ENCODE measurements around the gene CRAMP1. TPM values are rescaled to one million over a fixed set of nuclear protein-coding genes. Genes with fewer than 3 reads are reported as not detected.

Gene CRAMP1
- total RNA-seq, 8 experiments from 2014 or later: 7.0 to 24.8 (median 11.0) TPM

GRCh38 chr16:1642148-1642547 is 30.0 kb downstream of the CRAMP1 start:
- Histone ChIP-seq H3K27ac (no peak overlapping the region), H3K4me1 (replicated peaks in 1 of 2) (no peaks in the 10 kb centered on the region), H3K4me3 (no peak overlapping the region)
- in situ Hi-C loops (cut with MboI; ENCODE audit: low pct_unique_long_range_greater_than_20kb in 2 of 9, low sequenced_read_pairs in 9 of 9, unreplicated experiment in 9 of 9): no loop called here
- ATAC-seq (replicated peaks in 6 of 8): no peak
- WGBS, 10 experiments: 100% methylated on average over 1 to 2 of the region's 5 CpGs; no CpG with 5 or more reads in 6 of the 10 experiments

GRCh38 chr16:1642753-1643152 is 30.6 kb downstream of the CRAMP1 start:
- 84 to 100% (median 94%) methylated on average over 1 to 10 of the region's 11 CpGs; no CpG with 5 or more reads in 2 of the 10 experiments for WGBS, 10 experiments
- no peak overlapping the region for H3K27ac ChIP-seq
- no peak overlapping the region for H3K4me3 ChIP-seq
- no peak for ATAC-seq (replicated peaks in 6 of 8)
- in situ Hi-C loops (cut with MboI; ENCODE audit: low pct_unique_long_range_greater_than_20kb in 2 of 9, low sequenced_read_pairs in 9 of 9, unreplicated experiment in 9 of 9): no loop called here
- H3K4me1 ChIP-seq (replicated peaks in 1 of 2): no peaks in the 10 kb centered on the region

GRCh38 chr16:1643521-1643920 is 31.4 kb downstream of the CRAMP1 start:
- 80 to 100% (median 100%) methylated on average over 1 to 7 of the region's 12 CpGs; no CpG with 5 or more reads in 5 of the 10 experiments for WGBS, 10 experiments
- no peak for ATAC-seq (replicated peaks in 6 of 8)
- no peak overlapping the region for H3K4me3 ChIP-seq
- no peaks in the 10 kb centered on the region for H3K4me1 ChIP-seq (replicated peaks in 1 of 2)
- no peak overlapping the region for H3K27ac ChIP-seq
- in situ Hi-C loops (cut with MboI; ENCODE audit: low pct_unique_long_range_greater_than_20kb in 2 of 9, low sequenced_read_pairs in 9 of 9, unreplicated experiment in 9 of 9): no loop called here

DNA sequence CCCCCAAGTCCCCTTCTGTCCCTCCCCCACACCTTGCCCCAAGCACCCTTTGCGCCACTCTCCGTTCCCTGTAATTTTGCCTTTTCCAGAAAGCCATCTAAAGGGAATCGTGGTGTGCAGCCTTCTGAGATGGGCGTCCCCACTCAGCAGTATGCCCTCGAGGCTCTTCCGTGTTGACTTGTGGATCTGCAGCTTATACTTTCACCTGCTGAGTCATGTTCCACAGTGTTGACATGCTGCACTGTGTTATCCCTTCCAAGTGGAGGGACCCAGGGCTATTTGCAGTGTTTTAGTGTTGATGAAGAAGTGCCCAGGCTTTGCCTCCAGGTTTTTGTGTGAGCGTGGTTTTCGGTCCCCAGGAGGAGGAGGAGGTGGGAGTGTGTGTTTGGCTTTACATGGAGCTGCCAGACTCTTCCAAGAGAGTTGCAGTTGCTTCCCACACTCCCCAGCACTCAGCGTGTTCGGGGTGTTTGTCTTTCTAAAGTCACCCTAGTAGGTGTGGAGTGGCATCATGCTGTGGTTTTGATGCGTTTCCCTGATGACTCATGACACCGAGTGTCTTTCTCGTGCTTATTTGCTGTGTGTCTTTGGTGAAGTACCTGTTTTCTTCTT is 33.9 kb downstream of the CRAMP1 start:
- Histone ChIP-seq H3K4me3 (no peak overlapping the region), H3K4me1 (replicated peaks in 1 of 2) (no peaks in the 10 kb centered on the region), H3K27ac (no peak overlapping the region)
- 20 to 100% (median 74%) methylated on average over 2 to 8 of the region's 13 CpGs; no CpG with 5 or more reads in 2 of the 10 experiments for WGBS, 10 experiments
- in situ Hi-C loops (cut with MboI; ENCODE audit: low pct_unique_long_range_greater_than_20kb in 2 of 9, low sequenced_read_pairs in 9 of 9, unreplicated experiment in 9 of 9): no loop called here
- peak in 3 of 8 experiments; percentile 68 to 90 (median 68) for ATAC-seq (replicated peaks in 6 of 8)

GRCh38 chr16:1647856-1648255 is 35.7 kb downstream of the CRAMP1 start:
- Histone ChIP-seq H3K27ac (no peak overlapping the region), H3K4me3 (no peak overlapping the region), H3K4me1 (replicated peaks in 1 of 2) (no peaks in the 10 kb centered on the region)
- in situ Hi-C loops (cut with MboI; ENCODE audit: low pct_unique_long_range_greater_than_20kb in 2 of 9, low sequenced_read_pairs in 9 of 9, unreplicated experiment in 9 of 9): no loop called here
- no peak for ATAC-seq (replicated peaks in 6 of 8)
- WGBS, 10 experiments: 80 to 97% (median 95%) methylated on average over 2 to 12 of the region's 13 CpGs; no CpG with 5 or more reads in 1 of the 10 experiments

- in situ Hi-C loops (cut with MboI; ENCODE audit: low pct_unique_long_range_greater_than_20kb in 2 of 9, low sequenced_read_pairs in 9 of 9, unreplicated experiment in 9 of 9): no loop called here
- ATAC-seq (replicated peaks in 6 of 8): no peak
- H3K4me3 ChIP-seq: no peak overlapping the region
- H3K4me1 ChIP-seq (replicated peaks in 1 of 2): no peaks in the 10 kb centered on the region
- no peak overlapping the region for H3K27ac ChIP-seq
- 34 to 100% (median 93%) methylated on average over 1 to 4 of the region's 4 CpGs; no CpG with 5 or more reads in 1 of the 10 experiments for WGBS, 10 experiments
Observed at GRCh38 chr16:1650131-1650530, 38.0 kb downstream of the CRAMP1 start.

GRCh38 chr16:1651094-1651973 is 39.2 kb downstream of the CRAMP1 start:
- in situ Hi-C loops (cut with MboI; ENCODE audit: low pct_unique_long_range_greater_than_20kb in 2 of 9, low sequenced_read_pairs in 9 of 9, unreplicated experiment in 9 of 9): no loop called here
- no peak overlapping the region for H3K27ac ChIP-seq
- ATAC-seq (replicated peaks in 6 of 8): no peak

DNA sequence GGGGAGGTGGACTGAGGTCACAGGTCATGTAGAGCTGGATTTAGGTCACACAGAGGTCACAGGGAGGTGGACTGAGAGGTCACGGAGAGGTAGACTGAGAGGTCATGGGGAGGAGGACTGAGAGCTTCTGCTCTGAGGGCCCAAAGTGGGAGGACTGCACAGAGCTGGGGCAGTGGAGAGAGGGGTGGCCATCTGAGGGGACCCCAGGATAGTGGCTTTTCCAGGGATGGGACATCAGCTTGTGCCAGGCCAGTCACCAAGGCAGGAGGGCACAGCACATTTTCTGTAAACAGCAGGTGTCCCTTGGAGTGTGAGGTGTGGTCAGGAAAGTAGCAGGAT is 39.8 kb downstream of the CRAMP1 start:
- Histone ChIP-seq H3K27ac (no peak overlapping the region), H3K4me1 (replicated peaks in 1 of 2) (no peaks in the 10 kb centered on the region), H3K4me3 (no peak overlapping the region)
- peak in 5 of 8 experiments; percentile 44 to 52 (median 48) for ATAC-seq (replicated peaks in 6 of 8)
- WGBS, 10 experiments: 100% methylated on average over 1 of the region's 1 CpG; no CpG with 5 or more reads in 6 of the 10 experiments
- in situ Hi-C loops (cut with MboI; ENCODE audit: low pct_unique_long_range_greater_than_20kb in 2 of 9, low sequenced_read_pairs in 9 of 9, unreplicated experiment in 9 of 9): no loop called here

More at GRCh38 chr16:1651094-1651973, 39.2 kb downstream of the CRAMP1 start:
- Histone ChIP-seq H3K4me1 (replicated peaks in 1 of 2) (no peaks in the 10 kb centered on the region), H3K4me3 (no peak overlapping the region)
- WGBS, 10 experiments: 81 to 100% (median 100%) methylated on average over 1 to 4 of the region's 12 CpGs; no CpG with 5 or more reads in 3 of the 10 experiments

DNA sequence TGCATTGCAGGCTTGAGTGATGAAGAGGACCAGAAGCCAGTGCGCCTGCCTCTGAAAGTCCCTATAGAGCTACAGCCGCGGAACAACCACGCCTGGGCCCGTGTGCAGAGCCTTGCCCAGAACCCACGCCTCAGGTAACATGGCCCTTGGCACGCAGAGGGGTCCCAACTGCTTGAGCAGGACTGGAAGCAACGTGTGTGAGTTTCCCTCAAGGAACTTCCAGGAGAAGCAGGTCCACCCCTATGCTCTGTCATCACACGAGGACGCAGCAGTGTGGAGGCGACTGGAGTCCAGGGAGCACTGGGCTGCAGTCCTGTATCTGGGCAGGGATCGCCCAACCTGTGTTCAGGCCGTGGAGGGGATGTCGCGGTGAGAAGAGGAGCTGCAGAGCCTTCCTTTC is 40.9 kb downstream of the CRAMP1 start:
- WGBS, 10 experiments: 89 to 100% (median 100%) methylated on average over 1 to 7 of the region's 15 CpGs; no CpG with 5 or more reads in 3 of the 10 experiments
- Histone ChIP-seq H3K27ac (no peak overlapping the region), H3K4me3 (no peak overlapping the region), H3K4me1 (replicated peaks in 1 of 2) (no peaks in the 10 kb centered on the region)
- in situ Hi-C loops (cut with MboI; ENCODE audit: low pct_unique_long_range_greater_than_20kb in 2 of 9, low sequenced_read_pairs in 9 of 9, unreplicated experiment in 9 of 9): no loop called here
- no peak for ATAC-seq (replicated peaks in 6 of 8)

GRCh38 chr16:1654505-1655268 is 42.5 kb downstream of the CRAMP1 start:
- Histone ChIP-seq H3K27ac (no peak overlapping the region), H3K4me3 (no peak overlapping the region), H3K4me1 (replicated peaks in 1 of 2) (no peaks in the 10 kb centered on the region)
- no peak for ATAC-seq (replicated peaks in 6 of 8)
- in situ Hi-C loops (cut with MboI; ENCODE audit: low pct_unique_long_range_greater_than_20kb in 2 of 9, low sequenced_read_pairs in 9 of 9, unreplicated experiment in 9 of 9): no loop called here
- WGBS, 10 experiments: 86 to 100% (median 97%) methylated on average over 1 to 20 of the region's 32 CpGs; no CpG with 5 or more reads in 3 of the 10 experiments

GRCh38 chr16:1655269-1655807 is 43.2 kb downstream of the CRAMP1 start:
- no peaks in the 10 kb centered on the region for H3K4me1 ChIP-seq (replicated peaks in 1 of 2)
- in situ Hi-C loops (cut with MboI; ENCODE audit: low pct_unique_long_range_greater_than_20kb in 2 of 9, low sequenced_read_pairs in 9 of 9, unreplicated experiment in 9 of 9): no loop called here
- WGBS, 10 experiments: 80 to 100% (median 97%) methylated on average over 1 to 11 of the region's 16 CpGs; no CpG with 5 or more reads in 5 of the 10 experiments
- H3K4me3 ChIP-seq: no peak overlapping the region
- ATAC-seq (replicated peaks in 6 of 8): no peak
- no peak overlapping the region for H3K27ac ChIP-seq

DNA sequence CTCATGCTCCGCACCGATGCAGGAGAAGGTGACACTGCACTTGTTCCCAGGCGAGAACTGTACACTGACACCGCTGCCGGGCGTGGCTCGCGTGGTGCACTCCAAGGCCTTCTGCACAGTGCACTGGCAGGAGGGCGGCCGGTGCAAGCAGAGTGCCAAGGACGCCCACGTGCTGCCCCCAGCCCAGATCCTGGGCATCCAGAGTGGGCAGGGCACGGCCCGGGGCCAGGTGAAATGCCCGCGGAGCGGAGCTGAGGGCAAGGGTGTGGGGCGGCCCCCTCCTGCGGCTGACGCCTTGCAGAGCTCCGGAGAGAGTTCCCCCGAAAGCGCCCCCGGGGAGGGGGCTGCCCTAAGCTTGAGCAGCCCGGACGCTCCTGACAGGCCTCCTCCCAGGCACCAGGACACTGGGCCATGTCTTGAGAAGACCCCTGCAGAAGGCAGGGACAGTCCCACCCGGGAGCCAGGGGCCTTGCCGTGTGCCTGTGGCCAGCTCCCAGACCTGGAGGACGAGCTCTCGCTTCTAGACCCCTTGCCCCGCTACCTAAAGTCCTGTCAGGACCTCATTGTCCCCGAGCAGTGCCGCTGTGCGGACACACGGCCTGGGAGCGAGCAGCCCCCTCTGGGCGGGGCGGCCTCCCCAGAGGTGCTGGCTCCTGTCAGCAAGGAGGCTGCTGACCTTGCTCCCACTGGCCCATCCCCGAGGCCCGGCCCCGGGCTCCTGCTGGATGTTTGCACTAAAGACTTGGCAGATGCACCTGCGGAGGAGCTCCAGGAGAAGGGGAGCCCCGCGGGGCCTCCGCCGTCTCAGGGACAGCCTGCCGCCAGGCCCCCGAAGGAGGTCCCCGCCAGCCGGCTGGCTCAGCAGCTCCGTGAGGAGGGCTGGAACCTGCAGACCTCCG is 44.0 kb downstream of the CRAMP1 start:
- peak in 3 of 8 experiments; percentile 12 to 23 (median 13) for ATAC-seq (replicated peaks in 6 of 8)
- in situ Hi-C loops (cut with MboI; ENCODE audit: low pct_unique_long_range_greater_than_20kb in 2 of 9, low sequenced_read_pairs in 9 of 9, unreplicated experiment in 9 of 9): no loop called here
- 92 to 100% (median 100%) methylated on average over 1 to 4 of the region's 52 CpGs; no CpG with 5 or more reads in 5 of the 10 experiments for WGBS, 10 experiments
- Histone ChIP-seq H3K4me1 (replicated peaks in 1 of 2) (no peaks in the 10 kb centered on the region), H3K4me3 (no peak overlapping the region), H3K27ac (no peak overlapping the region)
